ENCODE results near the gene DNAH17.

The DNAH17 gene

GRCh38 chr17:78599419-78599818 is 22.2 kb upstream of the DNAH17 start:
- H3K9me3 ChIP-seq (ENCODE audit: control insufficient read depth, low read length), result no peaks in the 10 kb centered on the region
- H3K79me1 ChIP-seq (replicated peaks; ENCODE audit: low read length, poor library complexity, severe bottlenecking), result no peaks in the 10 kb centered on the region
- no peak overlapping the region for H3K27ac ChIP-seq (ENCODE audit: low read length, poor library complexity, severe bottlenecking)
- H3K4ac ChIP-seq (ENCODE audit: low read depth in 1 of 2, low read length in 2 of 2), result no peak overlapping the region
- H3K4me2 ChIP-seq (ENCODE audit: low read length, poor library complexity, severe bottlenecking), result no peak overlapping the region
- H3K23ac ChIP-seq (ENCODE audit: low read length in 2 of 2), result no peak overlapping the region
- peaks cover 11% of the 10 kb centered on the region for H3K4me1 ChIP-seq (ENCODE audit: control insufficient read depth, insufficient read depth, low read depth, low read length)
- H3K27me3 ChIP-seq (ENCODE audit: control insufficient read depth in 1 of 2, insufficient read depth in 1 of 2, low read length in 2 of 2), result peaks cover 0 to 12% of the 10 kb centered on the region in 2 experiments
- no peak overlapping the region for H2BK120ac ChIP-seq (ENCODE audit: low read depth, low read length)
- H2BK12ac ChIP-seq (ENCODE audit: low read length in 2 of 2), result no peak overlapping the region
- whole genome bisulfite sequencing, result 83% methylated on average over 5 of the region's 5 CpGs
- H2AK5ac ChIP-seq (ENCODE audit: low read length, severe bottlenecking), result no peak overlapping the region
- no peak overlapping the region for H4K91ac ChIP-seq (ENCODE audit: low read length)
- H3K14ac ChIP-seq (ENCODE audit: low read length in 2 of 2), result no peak overlapping the region
- no peak overlapping the region for H2AFZ ChIP-seq (ENCODE audit: low read depth, low read length)
- no peak overlapping the region for H3K18ac ChIP-seq (ENCODE audit: low read depth in 1 of 2, low read length in 2 of 2)
- no peak overlapping the region for H4K8ac ChIP-seq (ENCODE audit: low read length)
- no peak overlapping the region for H2BK15ac ChIP-seq (ENCODE audit: low read depth, poor library complexity, severe bottlenecking)
- DNase-seq, result peak; percentile 35
- no peak overlapping the region for H3K4me3 ChIP-seq (ENCODE audit: insufficient read depth in 1 of 2, low read depth in 1 of 2, low read length in 2 of 2)
- H3K36me3 ChIP-seq (ENCODE audit: control insufficient read depth in 1 of 2, insufficient read depth in 2 of 2, low read depth in 1 of 2, low read length in 2 of 2), result no peaks in the 10 kb centered on the region
- H2BK5ac ChIP-seq (ENCODE audit: low read depth, low read length, poor library complexity, severe bottlenecking), result no peak overlapping the region
- no peak overlapping the region for H3K9ac ChIP-seq (ENCODE audit: low read length)

DNA sequence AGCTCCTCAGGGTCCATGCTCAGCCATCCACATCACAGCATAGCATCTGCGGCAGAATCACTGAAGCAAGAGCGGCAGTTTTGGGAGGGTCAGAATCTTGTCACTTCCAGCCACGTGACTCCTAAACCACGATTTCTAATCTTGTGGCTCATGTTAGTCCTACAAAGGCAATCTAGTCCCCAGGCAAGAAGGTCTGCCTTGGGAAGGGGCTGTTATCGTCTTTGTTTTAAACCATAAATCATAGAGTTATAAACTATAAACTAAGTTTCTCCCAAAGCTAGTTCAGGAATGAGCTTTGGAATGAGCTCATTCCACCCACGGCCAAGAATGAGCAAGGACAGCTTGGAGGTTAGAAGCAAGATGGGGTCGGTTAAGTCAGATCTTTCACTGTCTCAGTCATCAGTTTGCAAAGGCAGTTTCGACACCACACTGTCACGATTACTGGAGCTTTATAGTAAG is 20.8 kb upstream of the DNAH17 start:
- Histone ChIP-seq H3K27ac (ENCODE audit: low read length, poor library complexity, severe bottlenecking) (no peak overlapping the region), H2BK12ac (ENCODE audit: low read length in 2 of 2) (peak overlapping the region; percentile 75 to 96), H4K8ac (ENCODE audit: low read length) (peak overlapping the region; percentile 66), H3K4me1 (ENCODE audit: control insufficient read depth, insufficient read depth, low read depth, low read length) (peaks cover 11% of the 10 kb centered on the region), H2BK120ac (ENCODE audit: low read depth, low read length) (no peak overlapping the region), H3K4me3 (ENCODE audit: insufficient read depth in 1 of 2, low read depth in 1 of 2, low read length in 2 of 2) (no peak overlapping the region), H3K36me3 (ENCODE audit: control insufficient read depth in 1 of 2, insufficient read depth in 2 of 2, low read depth in 1 of 2, low read length in 2 of 2) (no peaks in the 10 kb centered on the region), H3K9me3 (ENCODE audit: control insufficient read depth, low read length) (no peaks in the 10 kb centered on the region), H3K18ac (ENCODE audit: low read depth in 1 of 2, low read length in 2 of 2) (peak overlapping the region; percentile 70 to 81), H3K9ac (ENCODE audit: low read length) (peak overlapping the region; percentile 55), H3K4ac (ENCODE audit: low read depth in 1 of 2, low read length in 2 of 2) (no peak overlapping the region), H3K4me2 (ENCODE audit: low read length, poor library complexity, severe bottlenecking) (no peak overlapping the region), H2AK5ac (ENCODE audit: low read length, severe bottlenecking) (peak overlapping the region; percentile 13), H2AFZ (ENCODE audit: low read depth, low read length) (no peak overlapping the region), H3K27me3 (ENCODE audit: control insufficient read depth in 1 of 2, insufficient read depth in 1 of 2, low read length in 2 of 2) (peaks cover 0 to 3% of the 10 kb centered on the region in 2 experiments), H3K23ac (ENCODE audit: low read length in 2 of 2) (no peak overlapping the region), H2BK15ac (ENCODE audit: low read depth, poor library complexity, severe bottlenecking) (no peak overlapping the region), H3K14ac (ENCODE audit: low read length in 2 of 2) (no peak overlapping the region), H2BK5ac (ENCODE audit: low read depth, low read length, poor library complexity, severe bottlenecking) (no peak overlapping the region), H4K91ac (ENCODE audit: low read length) (peak overlapping the region; percentile 73), H3K79me1 (replicated peaks; ENCODE audit: low read length, poor library complexity, severe bottlenecking) (no peaks in the 10 kb centered on the region)
- peak; percentile 80 for DNase-seq
- 41% methylated on average over 7 of the region's 9 CpGs for whole genome bisulfite sequencing

DNA sequence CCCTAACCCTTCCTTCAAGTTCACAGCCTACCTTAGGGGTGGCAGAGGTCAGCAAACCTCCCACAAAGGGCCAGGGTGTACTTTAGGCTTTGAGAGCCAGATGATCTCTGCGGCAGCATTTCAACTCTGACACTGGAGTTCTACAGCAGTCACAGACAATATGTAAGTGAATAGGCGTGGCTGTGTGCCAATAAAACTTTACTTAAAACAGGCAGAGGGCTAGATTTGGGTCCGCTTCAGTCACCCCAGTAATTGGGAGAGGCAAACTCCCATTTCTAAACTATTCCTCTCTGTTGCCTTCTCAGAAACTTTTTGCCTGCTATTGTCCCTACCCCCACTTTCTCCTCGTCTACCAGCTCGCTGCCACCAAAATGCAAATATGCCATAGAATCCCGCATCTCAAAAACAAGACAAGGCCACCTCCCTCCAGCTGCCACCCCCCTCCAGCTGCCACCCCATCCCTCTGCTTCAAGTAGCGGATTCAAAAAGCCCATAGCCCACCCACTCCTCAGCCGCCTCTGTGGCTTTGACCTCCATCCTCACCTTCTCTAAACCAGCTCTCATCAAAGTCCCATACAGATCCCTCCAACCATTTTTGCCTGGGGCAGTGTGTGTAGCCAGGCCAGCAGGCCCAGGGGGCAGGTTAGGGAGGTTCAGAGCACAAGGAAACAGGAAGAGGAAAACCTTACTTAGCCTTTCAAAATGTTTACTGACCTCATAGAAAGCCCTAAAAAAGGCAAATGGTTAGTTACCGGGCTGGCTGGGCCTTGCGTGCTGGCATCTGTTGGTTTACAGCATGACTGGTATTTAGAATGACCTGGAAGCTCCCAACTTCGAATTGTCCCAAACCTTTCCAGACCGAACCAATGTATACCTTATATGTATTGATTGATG is 19.9 kb upstream of the DNAH17 start:
- H3K9ac ChIP-seq (ENCODE audit: low read length), result no peak overlapping the region
- H3K4ac ChIP-seq (ENCODE audit: low read depth in 1 of 2, low read length in 2 of 2), result peak overlapping the region; percentile 46 to 86
- H3K27me3 ChIP-seq (ENCODE audit: control insufficient read depth in 1 of 2, insufficient read depth in 1 of 2, low read length in 2 of 2), result no peaks in the 10 kb centered on the region
- WGBS, result 85% methylated on average over 10 of the region's 12 CpGs
- peak overlapping the region; percentile 92 for H2BK15ac ChIP-seq (ENCODE audit: low read depth, poor library complexity, severe bottlenecking)
- H2BK5ac ChIP-seq (ENCODE audit: low read depth, low read length, poor library complexity, severe bottlenecking), result no peak overlapping the region
- peak; percentile 34 for DNase-seq
- peak overlapping the region; percentile 78 for H4K91ac ChIP-seq (ENCODE audit: low read length)
- H3K23ac ChIP-seq (ENCODE audit: low read length in 2 of 2), result no peak overlapping the region
- peak overlapping the region; percentile 80 to 96 for H2BK12ac ChIP-seq (ENCODE audit: low read length in 2 of 2)
- peak overlapping the region; percentile 90 to 96 for H3K18ac ChIP-seq (ENCODE audit: low read depth in 1 of 2, low read length in 2 of 2)
- H2AK5ac ChIP-seq (ENCODE audit: low read length, severe bottlenecking), result peak overlapping the region; percentile 57
- peaks cover 10% of the 10 kb centered on the region for H3K4me1 ChIP-seq (ENCODE audit: control insufficient read depth, insufficient read depth, low read depth, low read length)
- no peaks in the 10 kb centered on the region for H3K79me1 ChIP-seq (replicated peaks; ENCODE audit: low read length, poor library complexity, severe bottlenecking)
- no peaks in the 10 kb centered on the region for H3K36me3 ChIP-seq (ENCODE audit: control insufficient read depth in 1 of 2, insufficient read depth in 2 of 2, low read depth in 1 of 2, low read length in 2 of 2)
- peak overlapping the region; percentile 31 for H2AFZ ChIP-seq (ENCODE audit: low read depth, low read length)
- H3K4me3 ChIP-seq (ENCODE audit: insufficient read depth in 1 of 2, low read depth in 1 of 2, low read length in 2 of 2), result no peak overlapping the region
- H3K27ac ChIP-seq (ENCODE audit: low read length, poor library complexity, severe bottlenecking), result no peak overlapping the region
- peak overlapping the region; percentile 96 for H4K8ac ChIP-seq (ENCODE audit: low read length)
- H2BK120ac ChIP-seq (ENCODE audit: low read depth, low read length), result peak overlapping the region; percentile 96
- H3K9me3 ChIP-seq (ENCODE audit: control insufficient read depth, low read length), result no peaks in the 10 kb centered on the region
- H3K4me2 ChIP-seq (ENCODE audit: low read length, poor library complexity, severe bottlenecking), result no peak overlapping the region
- H3K14ac ChIP-seq (ENCODE audit: low read length in 2 of 2), result no peak overlapping the region

DNA sequence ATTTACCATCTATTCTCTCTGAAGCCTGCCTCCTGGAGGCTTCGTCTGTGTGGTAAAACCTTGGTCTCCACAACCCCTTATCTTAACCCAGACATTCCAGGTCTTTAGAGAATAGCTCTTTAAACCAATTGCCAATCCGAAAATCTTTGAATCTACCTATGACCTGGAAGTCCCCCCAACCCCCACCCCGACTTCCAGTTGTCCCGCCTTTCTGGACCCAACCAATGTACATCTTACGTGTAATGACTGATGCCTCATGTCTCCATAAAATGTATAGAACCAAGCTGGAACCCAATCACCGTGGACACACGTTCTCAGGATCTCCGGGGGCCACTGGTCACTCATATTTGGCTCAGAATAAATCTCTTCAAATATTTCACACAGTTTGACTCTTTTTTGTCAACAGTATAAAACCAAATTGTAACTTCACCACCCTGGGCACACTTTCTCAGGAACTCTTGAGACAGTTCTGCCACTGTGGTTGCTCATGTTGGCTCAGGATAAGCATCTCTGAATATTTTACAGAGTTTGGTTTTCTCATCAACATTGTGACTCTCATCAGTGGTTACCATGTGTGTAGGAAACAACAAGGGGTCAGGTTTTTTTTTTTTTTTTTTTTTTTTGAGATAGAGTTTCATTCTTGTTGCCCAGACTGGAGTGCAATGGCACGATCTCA is 18.1 kb upstream of the DNAH17 start:
- no peak overlapping the region for H4K8ac ChIP-seq (ENCODE audit: low read length)
- H2BK5ac ChIP-seq (ENCODE audit: low read depth, low read length, poor library complexity, severe bottlenecking), result no peak overlapping the region
- H3K27ac ChIP-seq (ENCODE audit: low read length, poor library complexity, severe bottlenecking), result no peak overlapping the region
- no peaks in the 10 kb centered on the region for H3K9me3 ChIP-seq (ENCODE audit: control insufficient read depth, low read length)
- WGBS, result 93% methylated on average over 9 of the region's 9 CpGs
- H2BK12ac ChIP-seq (ENCODE audit: low read length in 2 of 2), result peak overlapping the region; percentile 56 to 76
- no peak overlapping the region for H2BK15ac ChIP-seq (ENCODE audit: low read depth, poor library complexity, severe bottlenecking)
- no peak for DNase-seq
- H3K23ac ChIP-seq (ENCODE audit: low read length in 2 of 2), result no peak overlapping the region
- H3K9ac ChIP-seq (ENCODE audit: low read length), result no peak overlapping the region
- H3K79me1 ChIP-seq (replicated peaks; ENCODE audit: low read length, poor library complexity, severe bottlenecking), result no peaks in the 10 kb centered on the region
- peak overlapping the region in 1 of 2 experiments; percentile 40 for H3K4ac ChIP-seq (ENCODE audit: low read depth in 1 of 2, low read length in 2 of 2)
- no peak overlapping the region for H3K4me3 ChIP-seq (ENCODE audit: insufficient read depth in 1 of 2, low read depth in 1 of 2, low read length in 2 of 2)
- H3K4me1 ChIP-seq (ENCODE audit: control insufficient read depth, insufficient read depth, low read depth, low read length), result peaks cover 14% of the 10 kb centered on the region
- no peak overlapping the region for H2BK120ac ChIP-seq (ENCODE audit: low read depth, low read length)
- no peak overlapping the region for H3K14ac ChIP-seq (ENCODE audit: low read length in 2 of 2)
- H3K18ac ChIP-seq (ENCODE audit: low read depth in 1 of 2, low read length in 2 of 2), result no peak overlapping the region
- H2AK5ac ChIP-seq (ENCODE audit: low read length, severe bottlenecking), result peak overlapping the region; percentile 49
- no peak overlapping the region for H3K4me2 ChIP-seq (ENCODE audit: low read length, poor library complexity, severe bottlenecking)
- no peak overlapping the region for H2AFZ ChIP-seq (ENCODE audit: low read depth, low read length)
- no peaks in the 10 kb centered on the region for H3K27me3 ChIP-seq (ENCODE audit: control insufficient read depth in 1 of 2, insufficient read depth in 1 of 2, low read length in 2 of 2)
- no peaks in the 10 kb centered on the region for H3K36me3 ChIP-seq (ENCODE audit: control insufficient read depth in 1 of 2, insufficient read depth in 2 of 2, low read depth in 1 of 2, low read length in 2 of 2)
- H4K91ac ChIP-seq (ENCODE audit: low read length), result no peak overlapping the region
